Lung (tissue), 12 donors: ENCODE data around the gene MAP6D1. TPM values are rescaled to one million over a fixed set of nuclear protein-coding genes. Genes with fewer than 3 reads are reported as not detected.

ENCODE experiments used
- ATAC-seq: fragments of 200-7000 bp; cut with Tn5 transposase; one replicate; pipeline ENCODE4 v1.9.1; 2020; ENCODE audit warnings: moderate number of reproducible peaks; ENCODE audit not compliant: insufficient read depth, low FRiP score
- DNase-seq, 3 donors: peaks; one replicate each; pipeline ENCODE4 v3.0.0-alpha.2; 2013 to 2017
- H3K27ac ChIP-seq, 2 donors: one replicate each; pipeline ENCODE4 v1.5.1; 2013; ENCODE audit warnings: mild to moderate bottlenecking in 2 of 2, moderate library complexity in 2 of 2, control low read depth in 1 of 2, inconsistent platforms in 1 of 2, low read depth in 1 of 2, low read length in 1 of 2
- H3K27me3 ChIP-seq, 3 donors: one replicate each; pipeline ENCODE4 v1.5.1; 2013; ENCODE audit warnings: low read length in 2 of 3; ENCODE audit not compliant: control insufficient read depth in 3 of 3, insufficient read depth in 3 of 3
- H3K36me3 ChIP-seq, 4 donors: one replicate each; pipeline ENCODE4 v1.5.1; 2013; ENCODE audit warnings: low read length in 4 of 4, mild to moderate bottlenecking in 1 of 4, moderate library complexity in 1 of 4; ENCODE audit not compliant: control insufficient read depth in 4 of 4, insufficient read depth in 4 of 4
- H3K4me1 ChIP-seq, 5 donors: one replicate each; pipeline ENCODE4 v1.5.1; 2013; ENCODE audit warnings: low read length in 5 of 5, mild to moderate bottlenecking in 2 of 5, moderate library complexity in 1 of 5; ENCODE audit not compliant: control insufficient read depth in 5 of 5, insufficient read depth in 5 of 5
- H3K4me3 ChIP-seq: one replicate; pipeline ENCODE4 v1.5.1; 2013; ENCODE audit warnings: mild to moderate bottlenecking, control low read depth, moderate library complexity
- H3K9ac ChIP-seq, 2 donors: one replicate each; pipeline ENCODE4 v1.5.1; 2013; ENCODE audit warnings: low read length in 2 of 2, control low read depth in 1 of 2; ENCODE audit not compliant: insufficient read depth in 1 of 2
- H3K9me3 ChIP-seq, 4 donors: one replicate each; pipeline ENCODE4 v1.5.1; 2013; ENCODE audit warnings: low read length in 3 of 4, mild to moderate bottlenecking in 1 of 4, moderate library complexity in 1 of 4; ENCODE audit not compliant: control insufficient read depth in 4 of 4, insufficient read depth in 3 of 4
- CTCF ChIP-seq: IDR thresholded peaks from 2 replicates; pipeline ENCODE4 v1.5.1; 2012; ENCODE audit warnings: mild to moderate bottlenecking; ENCODE audit errors: control extremely low read depth, extremely low read depth
- WGBS, 2 donors: extraction: QIAGEN DNeasy Blood & Tissue Kit; methylation state at CpG; one replicate each; pipeline ENCODE4 v1.1.7; 2013; 5-methylcytosine and 5-hydroxymethylcytosine counted together
- polyA plus RNA-seq, 2 donors: library from polyadenylated mRNA; stranded (reverse); fragments of 200-250 nt; gene quantifications; one replicate each; pipeline ENCODE4 v1.2.1, GENCODE V29; 2013
- total RNA-seq, 2 donors: library from RNA; depleted of rRNA in 1 of 2; stranded (reverse); fragments of >200 nt in 1 of 2; gene quantifications; one replicate each; pipeline ENCODE4 v1.2.1, GENCODE V29; 2014 to 2021
- donor health status: control.
- donor health status: control.
- donor health status: Bipolar disorder and iron deficiency.
- donor health status: healthy.
- donor health status: DM: yes; HTN: yes; CAD: no.

MAP6D1 gene
- total and polyA plus RNA-seq, 4 donors = 0.64 to 1.9 (median 1.3) TPM

GRCh38 chr3:183833516-183833915, 8.1 kb upstream of the MAP6D1 start:
- Histone ChIP-seq H3K36me3 (peaks cover 15 to 23% (median 22%) of the 10 kb centered on the region in 4 donors), H3K27ac (no peak overlapping the region), H3K4me1 (no peaks in the 10 kb centered on the region), H3K9me3 (no peaks in the 10 kb centered on the region), H3K4me3 (no peak overlapping the region), H3K9ac (no peak overlapping the region), H3K27me3 (no peaks in the 10 kb centered on the region)
- 96 to 97% methylated on average over 6 of the region's 6 CpGs for WGBS, 2 donors
- ATAC-seq = no peak
- TF ChIP-seq CTCF = no peak
- DNase-seq = no peak

- peaks cover 0 to 2% (median 0%) of the 10 kb centered on the region in 5 donors for H3K4me1 ChIP-seq
- no peak for TF ChIP-seq CTCF
- no peaks in the 10 kb centered on the region for H3K9me3 ChIP-seq
- H3K9ac ChIP-seq = no peak overlapping the region
- ATAC-seq (no peak), DNase-seq (no peak)
- H3K36me3 ChIP-seq = peaks cover 15 to 29% (median 20%) of the 10 kb centered on the region in 4 donors
- WGBS, 2 donors = 96% methylated on average over 9 of the region's 9 CpGs
- no peak overlapping the region for H3K27ac ChIP-seq
- no peaks in the 10 kb centered on the region for H3K27me3 ChIP-seq
- H3K4me3 ChIP-seq = no peak overlapping the region
Measured at GRCh38 chr3:183830187-183830586, 4.8 kb upstream of the MAP6D1 start.

- no peak for TF ChIP-seq CTCF
- no peak overlapping the region for H3K9ac ChIP-seq
- no peak for ATAC-seq
- WGBS, 2 donors = 96% methylated on average over 9 of the region's 9 CpGs
- H3K27me3 ChIP-seq = no peaks in the 10 kb centered on the region
- peaks cover 0 to 8% (median 0%) of the 10 kb centered on the region in 5 donors for H3K4me1 ChIP-seq
- peaks cover 14 to 28% (median 19%) of the 10 kb centered on the region in 4 donors for H3K36me3 ChIP-seq
- no peak for DNase-seq
- no peaks in the 10 kb centered on the region for H3K9me3 ChIP-seq
- no peak overlapping the region for H3K4me3 ChIP-seq
- no peak overlapping the region for H3K27ac ChIP-seq
Measured at GRCh38 chr3:183829466-183829865, 4.1 kb upstream of the MAP6D1 start.

- WGBS, 2 donors = 94 to 97% methylated on average over 7 of the region's 7 CpGs
- Histone ChIP-seq H3K27me3 (no peaks in the 10 kb centered on the region), H3K36me3 (peaks cover 7 to 26% (median 13%) of the 10 kb centered on the region in 4 donors), H3K4me1 (peaks cover 0 to 9% (median 0%) of the 10 kb centered on the region in 5 donors), H3K27ac (no peak overlapping the region), H3K9me3 (no peaks in the 10 kb centered on the region), H3K4me3 (no peak overlapping the region), H3K9ac (no peak overlapping the region)
- DNase-seq (no peak), ATAC-seq (no peak)
- TF ChIP-seq CTCF = no peak
Measured at GRCh38 chr3:183828538-183828870, 3.1 kb upstream of the MAP6D1 start.
